ENCODE data around the gene SERINC3.

SERINC3 gene

DNA sequence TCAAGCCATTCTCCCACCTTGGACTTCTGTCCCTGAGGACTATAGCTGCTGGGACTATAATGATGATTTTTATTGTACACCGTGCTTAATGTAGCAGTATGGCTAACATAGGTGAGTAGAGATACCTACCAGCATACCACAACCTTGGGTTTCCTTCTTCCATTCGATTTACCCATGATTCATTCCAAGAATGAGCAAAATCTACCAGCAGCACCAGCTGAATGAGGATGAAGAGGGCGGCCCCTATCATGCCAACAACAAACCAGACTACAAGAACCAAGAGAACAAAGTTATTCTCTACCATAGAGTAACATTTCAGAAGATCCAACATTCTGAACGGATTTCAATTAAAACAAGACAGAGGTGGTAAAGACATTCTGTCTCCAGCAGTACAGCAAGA lies 12.1 kb downstream of the SERINC3 start:
- no peak for DNase-seq (ENCODE audit: low read depth in 2 of 2)
- TF ChIP-seq, protein P1, sequence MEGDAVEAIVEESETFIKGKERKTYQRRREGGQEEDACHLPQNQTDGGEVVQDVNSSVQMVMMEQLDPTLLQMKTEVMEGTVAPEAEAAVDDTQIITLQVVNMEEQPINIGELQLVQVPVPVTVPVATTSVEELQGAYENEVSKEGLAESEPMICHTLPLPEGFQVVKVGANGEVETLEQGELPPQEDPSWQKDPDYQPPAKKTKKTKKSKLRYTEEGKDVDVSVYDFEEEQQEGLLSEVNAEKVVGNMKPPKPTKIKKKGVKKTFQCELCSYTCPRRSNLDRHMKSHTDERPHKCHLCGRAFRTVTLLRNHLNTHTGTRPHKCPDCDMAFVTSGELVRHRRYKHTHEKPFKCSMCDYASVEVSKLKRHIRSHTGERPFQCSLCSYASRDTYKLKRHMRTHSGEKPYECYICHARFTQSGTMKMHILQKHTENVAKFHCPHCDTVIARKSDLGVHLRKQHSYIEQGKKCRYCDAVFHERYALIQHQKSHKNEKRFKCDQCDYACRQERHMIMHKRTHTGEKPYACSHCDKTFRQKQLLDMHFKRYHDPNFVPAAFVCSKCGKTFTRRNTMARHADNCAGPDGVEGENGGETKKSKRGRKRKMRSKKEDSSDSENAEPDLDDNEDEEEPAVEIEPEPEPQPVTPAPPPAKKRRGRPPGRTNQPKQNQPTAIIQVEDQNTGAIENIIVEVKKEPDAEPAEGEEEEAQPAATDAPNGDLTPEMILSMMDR (IDR thresholded peaks at IDR 0.05; ENCODE audit: low read depth, low read length), result no peak
- H3K4me3 ChIP-seq (replicated peaks in 1 of 2; ENCODE audit: low read depth in 2 of 2, low read length in 2 of 2), result no peak overlapping the region

DNA sequence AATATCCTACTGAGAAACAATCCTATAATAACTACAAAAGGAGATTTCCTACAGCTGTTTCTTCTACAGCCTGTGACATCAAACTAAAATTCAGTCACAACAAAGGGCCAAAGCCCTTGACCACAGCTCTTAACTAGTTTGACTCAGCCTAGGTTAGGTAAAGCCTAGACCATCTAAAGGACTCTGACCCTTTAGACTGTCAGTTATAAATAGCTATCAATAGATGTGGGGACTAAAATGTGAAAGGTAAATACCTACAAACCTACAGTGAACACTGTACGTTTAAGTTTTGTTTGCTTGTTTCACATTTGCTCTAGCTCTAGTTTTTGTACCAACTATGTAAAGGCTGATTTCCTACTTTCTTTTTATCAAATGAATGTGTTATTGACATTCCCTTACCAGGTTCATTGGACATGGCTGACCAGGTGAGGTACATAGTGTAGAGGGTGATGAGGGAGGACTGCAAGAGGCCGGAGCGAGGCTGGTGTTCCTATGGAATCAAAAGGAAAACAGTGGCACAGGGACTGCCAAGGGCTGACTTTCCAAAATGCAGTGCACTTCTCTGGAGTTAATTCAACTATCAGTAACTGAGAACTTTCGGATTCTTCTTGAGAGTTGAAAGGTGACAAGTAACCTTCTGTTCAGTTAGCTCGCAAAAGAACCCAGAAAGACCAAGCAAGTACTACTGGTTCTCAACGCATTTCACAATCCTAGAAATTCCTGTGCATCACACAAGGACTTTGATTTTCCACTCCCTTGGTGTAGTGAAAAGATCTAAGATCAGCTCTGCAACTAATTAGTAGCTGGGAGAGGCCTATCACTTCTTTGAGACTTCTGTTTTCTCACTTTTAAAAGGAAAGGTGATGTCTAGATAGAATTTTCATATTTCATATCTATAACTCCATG lies 17.2 kb downstream of the SERINC3 start:
- no peak for DNase-seq (ENCODE audit: low read depth in 2 of 2)
- TF ChIP-seq, protein P1 (IDR thresholded peaks at IDR 0.05; ENCODE audit: low read depth, low read length), result no peak
- H3K4me3 ChIP-seq (replicated peaks in 1 of 2; ENCODE audit: low read depth in 2 of 2, low read length in 2 of 2), result no peak overlapping the region

DNA sequence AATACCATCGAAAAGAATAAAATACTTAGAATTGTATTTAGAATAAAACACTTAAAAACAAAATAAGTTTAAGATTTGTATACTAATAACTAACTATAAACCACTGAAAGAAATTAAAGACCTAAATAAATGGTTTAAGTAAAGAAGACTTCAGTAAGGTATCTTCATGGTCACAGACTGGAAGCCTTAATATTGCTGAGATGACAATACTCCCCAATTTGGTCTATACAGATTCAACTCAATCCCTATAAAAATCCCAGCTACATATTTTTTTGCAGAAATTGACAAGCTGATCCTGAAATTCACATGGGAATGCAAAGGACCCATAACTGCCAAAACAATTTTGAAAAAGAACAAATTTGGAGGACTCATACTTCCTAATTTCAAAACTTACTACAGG lies 18.9 kb downstream of the SERINC3 start:
- H3K4me3 ChIP-seq (replicated peaks in 1 of 2; ENCODE audit: low read depth in 2 of 2, low read length in 2 of 2), result no peak overlapping the region
- no peak for DNase-seq (ENCODE audit: low read depth in 2 of 2)
- TF ChIP-seq, protein P1 (IDR thresholded peaks at IDR 0.05; ENCODE audit: low read depth, low read length), result no peak

DNA sequence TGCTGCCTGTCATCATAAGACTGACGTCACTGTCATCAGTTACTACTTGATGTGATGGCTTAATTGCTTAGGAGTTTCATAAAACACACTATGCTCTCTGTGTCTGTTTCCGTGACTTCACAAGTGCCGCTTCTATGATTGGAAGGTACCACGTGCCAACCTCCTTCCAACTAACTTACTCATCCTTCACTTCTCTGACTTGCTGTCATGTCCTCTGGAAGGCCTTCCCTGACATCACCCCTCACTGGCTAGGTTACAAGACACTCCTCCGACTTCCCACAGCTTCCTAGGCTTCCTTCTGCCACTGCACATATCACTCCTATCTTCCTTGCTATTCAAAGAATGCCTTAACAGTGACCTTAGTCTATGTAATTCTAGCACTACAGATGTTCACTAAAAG lies 20.4 kb downstream of the SERINC3 start:
- TF ChIP-seq, protein P1 (IDR thresholded peaks at IDR 0.05; ENCODE audit: low read depth, low read length), result no peak

DNA sequence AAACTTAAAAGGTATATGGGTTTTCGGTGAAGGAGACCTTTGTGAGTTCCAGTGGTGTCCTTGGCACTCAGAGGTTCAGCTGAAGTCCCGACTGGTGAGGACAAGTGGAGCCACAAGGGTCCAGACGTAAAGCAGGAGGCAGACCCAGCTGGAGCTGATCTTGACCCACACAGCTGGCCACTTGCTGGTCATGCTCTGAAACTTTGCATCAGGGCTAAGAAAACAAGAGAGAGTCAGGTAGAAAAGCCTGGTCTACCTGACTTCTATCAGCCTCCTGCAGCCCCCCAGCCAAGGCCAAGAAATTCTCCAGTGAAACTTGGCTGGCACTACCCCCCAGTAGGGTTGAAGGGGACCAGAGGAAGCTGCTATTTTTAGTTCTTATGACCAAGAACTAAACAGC lies 21.6 kb downstream of the SERINC3 start:
- no peak for DNase-seq (ENCODE audit: low read depth in 2 of 2)
- no peak overlapping the region for H3K4me3 ChIP-seq (replicated peaks in 1 of 2; ENCODE audit: low read depth in 2 of 2, low read length in 2 of 2)
- TF ChIP-seq, protein P1 (IDR thresholded peaks at IDR 0.05; ENCODE audit: low read depth, low read length), result no peak

More for the DNA sequence above, 20.4 kb downstream of the SERINC3 start:
- peak; percentile 89 to 95 for DNase-seq (ENCODE audit: low read depth in 2 of 2)
- no peak overlapping the region for H3K4me3 ChIP-seq (replicated peaks in 1 of 2; ENCODE audit: low read depth in 2 of 2, low read length in 2 of 2)

DNA sequence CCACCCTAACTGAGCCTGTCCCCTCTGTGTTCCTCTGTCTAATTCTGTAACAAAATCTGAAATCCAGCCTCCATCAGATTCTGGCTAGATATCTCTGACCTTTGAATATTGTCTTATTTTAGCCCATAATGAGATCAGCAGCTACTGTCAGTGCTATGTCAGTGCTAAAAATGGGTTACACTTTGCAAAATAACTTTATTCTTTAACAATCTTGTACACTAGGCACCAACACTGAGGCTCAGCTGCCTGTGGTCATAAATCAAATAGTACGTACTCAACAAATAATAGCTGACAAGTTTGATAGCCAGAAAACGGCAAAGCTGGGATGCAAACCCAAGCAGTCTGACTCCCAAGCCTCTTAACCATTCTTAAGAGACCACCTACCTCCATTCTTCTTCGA lies 24.1 kb downstream of the SERINC3 start:
- TF ChIP-seq, protein P1 (IDR thresholded peaks at IDR 0.05; ENCODE audit: low read depth, low read length), result no peak
- DNase-seq (ENCODE audit: low read depth in 2 of 2), result no peak
- H3K4me3 ChIP-seq (replicated peaks in 1 of 2; ENCODE audit: low read depth in 2 of 2, low read length in 2 of 2), result no peak overlapping the region

Measured in cardiac fibroblast (primary cell).